HG03196 (cell line): ENCODE measurements around the gene MAT1A.
A peak's percentile ranks its signal among the peaks of the same experiment; 100 is the strongest.
"Not testable (repeated sequence)": the region's sequence is repeated elsewhere in the genome, so short reads cannot be mapped to it uniquely, and the experiment has no call there.

Experiments
- ATAC-seq: cut with Tn5 transposase; IDR thresholded peaks from one replicate; pipeline ENCODE4 v1.9.1; 2021; ENCODE audit not compliant: unreplicated experiment

Gene MAT1A

GRCh38 chr10:80265740-80266512 lies 23.5 kb downstream of the MAT1A start:
- ATAC-seq, result no peak

DNA sequence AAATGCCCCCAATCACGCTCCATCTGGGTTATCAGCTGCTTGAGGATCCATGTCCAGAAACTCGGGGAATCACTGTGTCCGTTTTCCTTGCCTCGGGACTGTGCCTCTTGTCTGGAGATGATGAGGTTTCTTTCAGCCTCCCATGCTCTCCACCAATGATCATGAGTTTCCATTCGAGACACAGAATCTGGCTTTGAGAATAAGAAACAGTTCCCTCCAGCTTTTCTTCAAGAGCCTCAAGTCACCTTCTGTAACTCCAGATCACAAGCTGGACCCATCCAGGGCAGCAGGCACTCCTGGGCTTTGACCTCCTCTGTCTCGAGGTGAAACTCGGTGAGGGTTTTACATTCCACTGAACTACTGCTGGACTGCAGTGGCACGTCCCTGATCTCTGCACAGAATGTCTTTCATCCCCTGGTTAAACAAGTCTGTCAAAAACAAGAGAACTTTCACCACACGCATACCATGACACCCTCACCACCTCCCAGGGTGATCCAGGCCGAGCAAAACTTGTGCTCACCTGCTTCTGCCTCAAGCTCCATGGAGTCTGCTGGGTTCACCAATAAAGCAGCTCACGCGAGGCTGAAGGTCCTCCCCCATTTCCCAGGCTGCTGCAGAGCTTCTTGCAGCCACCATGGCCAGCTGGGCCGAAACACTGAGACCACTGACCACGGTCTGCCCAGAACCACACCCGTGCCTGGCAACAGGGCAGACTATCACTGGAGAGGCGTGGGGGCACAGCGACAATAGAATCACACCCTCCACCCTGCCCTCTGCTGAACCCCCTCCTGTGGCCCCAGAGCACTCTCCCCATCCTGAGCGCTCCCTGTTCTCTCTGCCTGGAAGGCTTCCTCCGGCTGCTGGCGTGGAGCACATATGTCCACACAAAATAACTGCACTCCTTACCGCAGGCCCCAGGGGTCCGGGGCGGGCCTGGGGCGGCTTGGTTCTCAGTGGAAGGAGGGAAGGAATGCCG lies 25.1 kb downstream of the MAT1A start:
- no peak for ATAC-seq

DNA sequence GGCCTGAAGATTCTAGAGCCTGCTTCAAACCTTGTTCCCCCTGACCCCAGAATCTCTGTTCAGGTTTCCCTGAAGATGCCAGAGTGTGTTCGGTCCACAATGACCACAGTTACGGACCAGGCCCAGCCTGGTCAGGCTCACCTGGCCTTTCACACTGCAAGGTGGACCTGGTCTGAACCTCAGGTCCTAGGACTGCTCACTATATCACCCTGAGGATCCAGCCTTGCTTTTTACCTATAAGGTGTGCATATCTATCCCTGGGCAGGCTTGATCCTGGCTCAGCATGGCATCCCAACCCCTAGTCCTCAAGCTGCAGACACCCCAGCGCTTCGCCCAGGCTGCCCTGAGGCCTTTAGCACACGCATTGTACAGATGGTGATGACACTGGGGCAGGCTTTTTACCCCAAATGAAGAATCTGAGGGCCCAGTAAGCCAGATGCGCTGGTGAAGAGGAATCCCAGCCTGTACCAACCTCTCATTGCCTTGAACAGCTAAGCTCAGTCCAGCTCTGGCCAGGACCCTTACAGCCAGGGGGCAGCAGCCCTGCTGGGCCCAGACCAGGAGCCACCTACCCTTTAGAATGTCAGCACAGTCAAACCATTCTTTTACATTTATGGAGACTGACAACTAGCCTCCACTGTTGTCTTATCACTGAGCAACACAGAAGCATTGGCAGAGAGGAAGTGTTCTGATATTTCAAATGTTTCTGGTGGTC lies 28.0 kb downstream of the MAT1A start:
- ATAC-seq, result no peak

- no peak for ATAC-seq
These were observed 28.9 kb downstream of the MAT1A start for GRCh38 chr10:80260295-80261243.

- ATAC-seq, result no peak
These were observed 30.0 kb downstream of the MAT1A start for GRCh38 chr10:80259405-80259871.

GRCh38 chr10:80256798-80257197 lies 32.7 kb downstream of the MAT1A start:
- not testable (repeated sequence) for ATAC-seq

DNA sequence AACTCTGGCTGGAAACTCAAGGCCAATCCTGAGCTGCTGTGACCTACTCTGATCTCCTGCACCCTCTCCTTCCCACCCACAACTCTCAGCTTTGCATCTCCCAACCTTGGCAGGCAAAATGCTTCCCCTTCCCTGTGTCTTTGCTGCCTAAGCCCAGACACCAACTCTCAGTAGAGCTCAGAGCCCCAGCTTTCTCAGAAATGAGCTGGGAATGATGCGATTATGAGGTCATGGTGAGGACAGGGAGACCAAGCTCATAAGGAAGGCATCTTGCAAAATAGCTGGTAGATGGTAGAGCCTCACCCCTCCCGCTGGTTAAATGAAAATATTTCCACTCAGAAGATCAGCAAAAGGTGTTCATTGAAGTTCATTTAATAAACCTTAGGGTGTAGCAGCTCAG lies 34.7 kb downstream of the MAT1A start:
- ATAC-seq, result not testable (repeated sequence)

DNA sequence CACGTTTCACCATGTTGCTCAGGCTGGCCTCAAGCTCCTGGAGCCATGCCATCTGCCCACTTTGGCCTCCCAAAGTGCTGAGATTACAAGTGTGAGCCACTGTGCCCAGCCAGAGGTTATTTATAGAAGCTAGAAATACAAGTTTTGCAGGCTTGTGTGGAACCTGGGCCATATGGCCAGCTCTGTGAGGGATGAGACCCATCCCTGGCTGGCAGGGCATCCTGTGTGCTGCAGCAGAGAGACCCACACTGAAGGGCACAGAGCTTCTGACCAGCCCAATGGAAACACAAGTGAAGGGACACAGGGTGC lies 35.5 kb downstream of the MAT1A start:
- peak; percentile 4 for ATAC-seq

- peak; percentile 80 for ATAC-seq
These were observed 36.0 kb downstream of the MAT1A start for GRCh38 chr10:80253266-80253962.

- ATAC-seq, result no peak
These were observed 37.1 kb downstream of the MAT1A start for GRCh38 chr10:80252296-80252887.

DNA sequence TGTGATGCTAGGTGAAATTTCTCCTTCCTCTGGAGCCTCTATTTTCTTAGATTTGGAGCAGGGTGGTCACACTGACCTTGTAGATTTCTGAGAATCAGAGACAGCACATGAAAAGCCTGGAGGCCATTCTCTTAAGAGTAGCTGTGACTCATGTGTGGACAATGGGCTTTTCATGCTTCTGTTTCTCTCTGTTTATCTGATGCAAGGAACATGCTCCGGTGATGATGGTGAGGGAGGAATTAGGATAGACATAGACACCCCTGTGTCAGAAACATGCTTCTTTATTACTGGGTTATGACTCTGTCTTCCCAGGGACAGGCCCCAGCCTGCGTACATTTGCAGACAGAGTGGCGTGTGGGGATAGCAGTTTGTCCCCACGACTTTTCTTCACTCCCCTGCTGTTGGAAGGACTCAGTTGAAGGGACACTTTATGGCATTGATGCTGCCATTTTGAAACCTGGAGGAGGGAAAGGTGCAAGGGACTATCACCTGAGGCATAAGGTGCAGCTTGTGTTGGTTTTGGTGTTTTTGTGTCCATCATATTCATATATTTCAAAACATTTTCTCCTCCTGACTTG lies 37.7 kb downstream of the MAT1A start:
- ATAC-seq, result not testable (repeated sequence)

GRCh38 chr10:80250399-80250798 lies 39.1 kb downstream of the MAT1A start:
- ATAC-seq, result not testable (repeated sequence)

DNA sequence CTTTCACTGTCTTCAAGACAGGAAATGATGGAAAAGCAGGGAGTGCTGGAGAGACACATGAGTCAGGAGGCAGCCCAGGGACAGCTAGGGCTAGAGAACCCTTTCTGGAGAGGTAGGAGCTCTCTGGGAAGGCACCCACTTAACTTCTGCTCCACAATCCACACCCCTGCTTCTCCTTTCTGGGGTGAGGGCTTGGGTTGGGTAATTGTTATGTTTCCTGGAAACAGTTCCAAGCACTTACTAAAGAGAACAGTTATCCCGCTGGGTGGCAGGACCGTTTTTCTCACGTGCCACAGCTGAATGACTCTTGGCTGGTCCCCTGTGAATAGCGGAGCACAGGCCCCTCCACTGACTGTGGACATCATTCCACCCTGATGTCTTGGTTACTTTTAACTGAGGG lies 39.6 kb downstream of the MAT1A start:
- ATAC-seq, result not testable (repeated sequence)

- ATAC-seq, result not testable (repeated sequence)
These were observed 41.8 kb downstream of the MAT1A start for GRCh38 chr10:80247611-80248010.

DNA sequence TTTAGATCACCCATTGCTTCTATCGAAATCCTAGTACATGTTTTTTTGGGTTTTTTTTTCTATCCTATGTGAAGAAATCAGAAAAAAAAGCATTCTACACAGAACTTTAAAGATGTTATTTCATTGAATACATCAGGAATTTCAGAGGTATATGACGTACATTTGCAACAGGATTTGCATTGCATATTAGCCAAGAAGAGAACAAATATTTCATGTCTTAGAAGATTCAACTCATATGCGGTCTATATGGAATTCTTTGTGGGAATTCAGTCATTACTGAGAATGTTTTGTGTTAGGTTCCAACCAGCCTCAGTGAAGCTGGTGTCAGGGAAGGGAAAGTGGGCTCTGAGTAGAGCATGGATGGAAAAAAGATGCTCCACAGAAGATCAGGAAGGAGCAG lies 45.1 kb downstream of the MAT1A start:
- not testable (repeated sequence) for ATAC-seq

DNA sequence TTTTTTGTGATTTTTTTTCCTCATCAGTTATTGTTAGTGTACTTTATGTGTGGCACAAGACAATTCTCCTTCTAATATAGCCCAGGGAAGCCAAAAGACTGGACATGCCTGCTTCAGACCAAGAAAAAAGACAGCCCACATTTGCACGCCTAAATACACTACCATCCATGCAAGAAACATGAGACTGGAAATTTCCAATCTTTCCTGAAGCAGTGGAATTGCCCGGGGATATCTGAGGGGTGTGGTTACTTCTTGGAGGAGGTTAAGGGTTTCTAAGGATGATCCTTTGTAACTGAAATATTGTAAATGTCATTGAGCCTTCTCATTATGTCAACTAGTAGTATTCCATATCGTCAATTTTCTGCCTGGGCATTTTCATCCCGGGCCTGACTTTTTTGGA lies 47.1 kb downstream of the MAT1A start:
- ATAC-seq, result not testable (repeated sequence)

- not testable (repeated sequence) for ATAC-seq
These were observed 53.0 kb downstream of the MAT1A start for GRCh38 chr10:80236457-80236856.

DNA sequence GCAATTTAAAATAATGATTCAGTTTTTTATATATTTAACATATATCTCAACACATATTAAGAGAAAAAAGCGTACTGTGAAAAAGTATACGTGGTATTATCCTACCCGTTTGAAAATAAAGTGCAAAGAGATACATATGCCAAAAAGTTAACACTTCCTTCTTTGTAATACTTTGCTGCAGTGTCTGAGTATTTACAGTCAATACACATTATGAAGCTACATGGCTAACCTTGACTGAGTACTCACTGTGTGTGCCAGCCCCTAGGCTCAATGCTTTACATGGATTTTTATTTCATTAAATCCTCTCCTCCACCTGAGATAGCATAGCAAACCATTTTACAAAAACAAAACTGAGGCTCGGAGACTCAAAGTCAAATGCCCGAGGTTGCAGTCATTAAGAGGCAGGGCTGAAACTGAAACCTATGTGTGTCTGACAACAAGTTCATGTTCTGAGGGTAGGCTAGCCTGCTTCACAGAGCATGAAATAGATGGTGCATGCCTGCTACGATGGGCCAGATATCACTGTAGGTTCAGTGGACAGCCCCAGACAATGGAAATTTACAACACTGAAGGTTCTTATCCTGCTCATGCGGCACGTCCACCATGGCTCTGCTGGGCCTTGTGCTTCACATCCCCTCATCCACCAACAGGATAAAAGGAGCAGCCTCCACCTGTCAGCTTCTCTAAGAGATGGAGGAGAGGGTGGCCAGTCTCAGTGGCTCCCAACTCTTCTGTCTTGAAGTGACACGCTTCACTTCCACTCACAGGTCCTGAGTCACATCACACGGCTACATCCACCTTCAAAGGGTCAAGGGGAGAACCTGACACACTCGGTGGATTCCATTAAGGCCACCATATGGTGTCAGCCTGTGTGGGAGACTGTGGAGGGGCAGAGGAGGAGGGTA lies 54.9 kb downstream of the MAT1A start:
- peak; percentile 100 for ATAC-seq
